ENCODE data around the gene SSH2.

DNA sequence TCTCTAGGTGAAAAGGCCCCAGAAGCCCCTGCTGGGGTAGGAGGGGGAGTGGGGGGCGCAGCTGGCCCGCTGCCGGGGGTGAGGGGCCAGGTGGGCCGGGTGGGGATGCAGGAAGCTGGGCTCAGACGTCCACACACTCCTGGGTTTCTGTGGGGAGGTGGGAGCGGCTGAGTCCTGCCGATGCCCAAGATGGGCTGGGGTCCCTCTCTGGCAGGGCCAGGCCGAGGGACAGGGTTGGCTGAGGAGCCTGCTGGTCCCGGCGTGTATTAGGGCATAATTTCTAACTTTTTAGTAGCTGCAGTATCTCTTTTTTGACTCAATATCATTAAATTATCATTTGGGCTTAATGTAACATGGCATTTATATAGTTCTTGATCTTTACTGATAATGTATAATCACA, 185.9 kb downstream of the SSH2 start:
- TF ChIP-seq EZH2 (IDR thresholded peaks at IDR 0.05; ENCODE audit: low read depth) (no peak), CTCF (conservative IDR thresholded peaks at IDR 0.05) (no peak)
